ENCODE data around the gene RIPK1. TPM values are rescaled to one million over a fixed set of nuclear protein-coding genes. Genes with fewer than 3 reads are reported as not detected.

RIPK1 gene
- total and polyA plus RNA-seq, 9 of the 15 experiments (the other 6 are each of a cell fraction or from before 2014, with no cell fraction given), result 3.8 to 24.9 (median 17.7) TPM

DNA sequence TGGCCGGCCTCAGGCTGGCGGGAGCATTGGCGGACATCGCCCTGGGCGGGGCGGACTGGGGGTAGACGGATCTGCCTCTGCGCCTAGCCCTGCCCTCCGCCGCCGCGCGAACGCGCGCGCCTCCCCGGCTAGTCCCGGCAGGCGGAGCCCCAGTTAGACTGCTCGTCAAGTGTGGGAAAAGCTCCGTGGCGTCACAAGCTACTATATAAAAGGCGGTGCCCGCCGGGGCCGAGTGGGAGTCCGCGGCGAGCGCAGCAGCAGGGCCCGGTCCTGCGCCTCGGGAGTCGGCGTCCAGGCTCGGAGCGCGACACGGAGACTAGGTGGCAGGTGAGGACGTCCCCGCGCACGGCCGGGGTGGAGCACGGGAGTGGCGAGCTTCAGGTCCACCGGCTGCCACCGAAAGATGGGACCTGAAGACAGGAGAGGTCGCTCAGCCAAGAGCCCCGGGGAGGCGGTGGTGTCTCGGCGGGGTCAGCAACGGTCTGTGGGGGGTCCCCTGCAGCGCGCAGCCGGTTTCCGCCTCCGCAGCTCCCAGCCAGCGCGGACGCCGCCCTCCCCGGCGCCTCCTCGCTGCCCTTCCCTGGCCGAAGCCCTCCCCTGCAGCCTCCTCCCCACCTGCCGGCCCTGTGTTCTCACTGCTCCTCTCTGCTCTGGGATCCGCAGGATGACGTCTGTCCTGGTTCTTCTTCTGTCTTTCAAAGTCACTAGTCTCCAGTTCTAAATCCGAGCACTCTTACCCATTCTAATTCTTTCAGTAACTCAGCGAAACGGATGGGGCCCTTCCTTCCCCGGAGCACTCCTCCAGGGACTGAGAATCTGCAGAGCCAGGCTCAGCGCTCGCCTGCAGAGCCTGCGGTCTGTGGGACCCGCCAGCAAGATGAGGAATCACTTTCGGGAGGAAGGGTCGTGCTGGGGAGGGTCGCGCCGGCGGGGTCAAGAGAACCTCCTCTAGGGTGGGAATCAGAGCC lies 4.3 kb upstream of the RIPK1 start (continued):
- TF ChIP-seq, protein P1, sequence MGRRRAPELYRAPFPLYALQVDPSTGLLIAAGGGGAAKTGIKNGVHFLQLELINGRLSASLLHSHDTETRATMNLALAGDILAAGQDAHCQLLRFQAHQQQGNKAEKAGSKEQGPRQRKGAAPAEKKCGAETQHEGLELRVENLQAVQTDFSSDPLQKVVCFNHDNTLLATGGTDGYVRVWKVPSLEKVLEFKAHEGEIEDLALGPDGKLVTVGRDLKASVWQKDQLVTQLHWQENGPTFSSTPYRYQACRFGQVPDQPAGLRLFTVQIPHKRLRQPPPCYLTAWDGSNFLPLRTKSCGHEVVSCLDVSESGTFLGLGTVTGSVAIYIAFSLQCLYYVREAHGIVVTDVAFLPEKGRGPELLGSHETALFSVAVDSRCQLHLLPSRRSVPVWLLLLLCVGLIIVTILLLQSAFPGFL (CRISPR knock-in tag; IDR thresholded peaks at IDR 0.05), result peak; percentile 89; the same call in 1 of the 2 replicates
- TF ChIP-seq HNRNPH1 (optimal IDR thresholded peaks at IDR 0.05; ENCODE audit: low read depth, low read length) (no peak), GATA2 (CRISPR knock-in tag; IDR thresholded peaks at IDR 0.05) (peak; percentile 35; the same call in 1 of the 2 replicates), ZNF444 (CRISPR knock-in tag; IDR thresholded peaks at IDR 0.05) (no peak), ZNF212 (CRISPR knock-in tag; IDR thresholded peaks at IDR 0.05) (no peak), ZNF23 (CRISPR knock-in tag; IDR thresholded peaks at IDR 0.05) (no peak), HDAC8 (tag; IDR thresholded peaks at IDR 0.05) (0 out of 2 replicates have a peak, but pooled peaks have one; percentile 49), CREB3L1 (IDR thresholded peaks at IDR 0.05; ENCODE audit: borderline replicate concordance, low read depth) (peak; percentile 64; the same call in 1 of the 2 replicates), DPF2 (IDR thresholded peaks at IDR 0.05) (no peak), MYBL2 (IDR thresholded peaks at IDR 0.05; ENCODE audit: low read depth) (no peak), MYBL2 (CRISPR knock-in tag; IDR thresholded peaks at IDR 0.05; ENCODE audit: borderline replicate concordance) (no peak), ZNF140 (CRISPR knock-in tag; IDR thresholded peaks at IDR 0.05) (no peak), NFE2 (IDR thresholded peaks at IDR 0.05; ENCODE audit: low read depth) (no peak), PURB (CRISPR knock-in tag; IDR thresholded peaks at IDR 0.05; ENCODE audit: low read depth) (no peak), HOXB6 (CRISPR knock-in tag; IDR thresholded peaks at IDR 0.05; ENCODE audit: borderline replicate concordance) (no peak), PYGO2 (tag; IDR thresholded peaks at IDR 0.05) (no peak), TCF3 (CRISPR knock-in tag; IDR thresholded peaks at IDR 0.05) (no peak), SRSF7 (optimal IDR thresholded peaks at IDR 0.05; ENCODE audit: low read depth, low read length) (no peak), HIVEP1 (CRISPR knock-in tag; IDR thresholded peaks at IDR 0.05) (peak; percentile 66; the same call in 1 of the 2 replicates), PHF21A (IDR thresholded peaks at IDR 0.05; ENCODE audit: borderline replicate concordance, low read depth) (no peak), DMBX1 (CRISPR knock-in tag; IDR thresholded peaks at IDR 0.05; ENCODE audit: borderline replicate concordance) (no peak), ELK3 (CRISPR knock-in tag; IDR thresholded peaks at IDR 0.05) (no peak), ELF4 (CRISPR knock-in tag; IDR thresholded peaks at IDR 0.05) (no peak)
- TF ChIP-seq, protein P2, sequence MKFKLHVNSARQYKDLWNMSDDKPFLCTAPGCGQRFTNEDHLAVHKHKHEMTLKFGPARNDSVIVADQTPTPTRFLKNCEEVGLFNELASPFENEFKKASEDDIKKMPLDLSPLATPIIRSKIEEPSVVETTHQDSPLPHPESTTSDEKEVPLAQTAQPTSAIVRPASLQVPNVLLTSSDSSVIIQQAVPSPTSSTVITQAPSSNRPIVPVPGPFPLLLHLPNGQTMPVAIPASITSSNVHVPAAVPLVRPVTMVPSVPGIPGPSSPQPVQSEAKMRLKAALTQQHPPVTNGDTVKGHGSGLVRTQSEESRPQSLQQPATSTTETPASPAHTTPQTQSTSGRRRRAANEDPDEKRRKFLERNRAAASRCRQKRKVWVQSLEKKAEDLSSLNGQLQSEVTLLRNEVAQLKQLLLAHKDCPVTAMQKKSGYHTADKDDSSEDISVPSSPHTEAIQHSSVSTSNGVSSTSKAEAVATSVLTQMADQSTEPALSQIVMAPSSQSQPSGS (CRISPR knock-in tag; IDR thresholded peaks at IDR 0.05), result peak; percentile 57; the same call in 1 of the 2 replicates
